HTERT RPE-1 (cell line): ENCODE measurements around the gene LDAH.
"Not testable (repeated sequence)": the region's sequence is repeated elsewhere in the genome, so short reads cannot be mapped to it uniquely, and the experiment has no call there.

Source experiments
- in situ Hi-C: fragments of 300-500 bp; cut with MboI; formaldehyde crosslinking; loops from 4 replicates; pipeline ENCODE4 v1.14.3; 2020; ENCODE audit warnings: low sequenced_read_pairs

The LDAH gene

GRCh38 chr2:20822535-20823490, at the start of gene LDAH:
LDAH (minus strand) TSS chr2:20823101; CDS start chr2:20801463, 21,638 bp downstream.
- in situ Hi-C loops: no loop called here

- in situ Hi-C loops: no loop called here
These were observed 45.5 kb upstream of the LDAH start for GRCh38 chr2:20868377-20868776.

DNA sequence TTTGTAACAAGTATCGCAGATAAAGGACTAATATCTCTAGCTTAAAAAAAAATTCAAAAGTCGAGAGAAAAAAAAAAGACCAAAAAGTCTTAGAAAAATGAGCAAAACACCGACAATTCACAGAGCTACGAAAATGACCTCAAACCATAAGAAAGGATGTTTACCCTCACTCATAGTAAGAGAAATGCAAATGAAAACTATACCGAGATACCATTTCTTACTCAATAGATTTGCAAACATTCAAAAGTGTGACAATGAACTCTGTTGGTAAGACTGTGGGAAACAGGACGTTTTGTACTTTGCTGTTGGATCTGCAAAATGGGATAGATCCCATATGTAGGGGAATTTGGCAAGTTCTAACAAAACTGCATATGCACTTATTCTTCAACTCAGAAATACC, 39.9 kb upstream of the LDAH start:
- in situ Hi-C loops: no loop called here

GRCh38 chr2:20855456-20855855, 32.6 kb upstream of the LDAH start:
- in situ Hi-C loops: no loop called here

DNA sequence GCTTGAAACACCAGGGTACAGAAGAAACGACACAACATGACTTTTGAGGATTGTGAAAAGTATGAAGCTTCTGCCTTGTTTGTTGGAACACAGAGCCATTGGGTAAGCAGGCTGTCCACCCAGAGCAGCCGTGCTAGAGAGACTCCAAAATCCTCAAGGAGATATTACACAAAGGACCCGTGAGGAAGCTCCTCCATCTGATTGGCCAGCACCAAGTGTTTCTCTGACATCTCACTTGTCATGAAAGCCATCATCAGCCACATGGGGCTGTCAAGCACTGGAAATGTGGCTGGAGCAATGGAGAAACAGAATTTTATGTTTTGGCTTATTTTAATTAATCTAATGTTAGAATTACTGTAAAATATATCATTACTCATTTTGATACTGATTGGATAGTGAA, 29.8 kb upstream of the LDAH start:
- in situ Hi-C loops: no loop called here

GRCh38 chr2:20852139-20852538, 29.2 kb upstream of the LDAH start:
- in situ Hi-C loops: no loop called here

GRCh38 chr2:20844246-20844645, 21.3 kb upstream of the LDAH start:
- in situ Hi-C loops: no loop called here

DNA sequence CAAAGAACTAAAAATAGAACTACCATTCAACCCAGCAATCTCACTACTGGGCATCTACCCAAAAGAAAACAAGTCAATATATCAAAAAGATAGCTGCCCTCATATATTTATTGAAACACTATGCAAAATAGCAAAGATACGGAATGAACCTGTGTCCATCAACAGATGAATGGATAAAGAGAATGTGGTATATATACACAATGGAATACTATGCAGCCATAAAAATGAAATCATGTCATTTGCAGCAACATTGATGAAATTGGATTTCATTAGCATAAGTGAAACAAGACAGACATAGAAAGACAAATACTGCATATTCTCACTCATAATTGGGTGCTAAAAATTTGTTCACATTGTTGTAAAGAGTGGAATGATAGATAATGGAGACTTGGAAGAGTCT, 16.2 kb upstream of the LDAH start:
- in situ Hi-C loops: no loop called here

- in situ Hi-C loops: no loop called here
These were observed 15.1 kb upstream of the LDAH start for GRCh38 chr2:20838016-20838415.

DNA sequence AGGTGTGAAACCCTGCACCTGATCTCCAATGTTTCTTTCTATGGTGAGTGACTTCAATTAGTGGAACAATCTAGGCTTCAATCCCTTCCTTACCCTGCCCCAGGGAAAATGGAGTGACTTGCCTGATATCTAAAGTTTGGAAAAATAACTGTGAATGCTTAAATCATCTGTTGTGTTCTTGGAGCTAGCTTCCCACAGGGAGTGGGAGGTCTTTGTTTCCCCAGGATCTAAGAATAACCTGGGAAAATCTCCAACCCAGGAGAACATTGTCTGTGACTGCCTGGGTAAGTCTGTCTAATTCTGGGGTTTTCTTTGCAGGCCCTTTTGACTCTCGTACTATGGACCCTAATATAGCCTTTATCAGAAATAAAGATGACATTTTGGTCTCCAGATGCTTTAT, 13.6 kb upstream of the LDAH start:
- in situ Hi-C loops: no loop called here

- in situ Hi-C loops: no loop called here
These were observed 11.4 kb upstream of the LDAH start for GRCh38 chr2:20834331-20834730.

DNA sequence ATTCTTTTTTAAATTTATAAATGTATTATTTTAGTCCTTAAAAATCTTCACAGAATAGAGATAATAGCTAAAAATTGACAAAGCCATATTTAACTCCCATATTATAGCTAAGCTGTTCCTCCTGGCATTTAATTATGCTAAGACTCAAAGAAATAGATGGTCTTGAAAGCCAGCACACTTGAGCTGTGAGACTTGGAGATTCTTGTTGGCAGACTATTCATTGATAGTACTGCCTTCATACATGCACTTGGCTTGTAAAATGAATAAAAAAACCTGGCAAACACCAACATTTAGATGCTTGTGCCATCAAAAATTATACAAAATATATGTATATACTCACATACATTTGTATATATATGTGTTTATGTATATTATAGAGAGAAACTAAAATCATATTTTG, 9.7 kb upstream of the LDAH start:
- in situ Hi-C loops: no loop called here

GRCh38 chr2:20829861-20830260, 7.0 kb upstream of the LDAH start:
- in situ Hi-C loops: no loop called here

- in situ Hi-C loops: no loop called here
These were observed 1.0 kb upstream of the LDAH start for GRCh38 chr2:20823917-20824316.

- in situ Hi-C loops: no loop called here
These were observed 4.1 kb downstream of the LDAH start for GRCh38 chr2:20818820-20819219.

GRCh38 chr2:20815216-20815615, 7.7 kb downstream of the LDAH start:
- in situ Hi-C loops: no loop called here

DNA sequence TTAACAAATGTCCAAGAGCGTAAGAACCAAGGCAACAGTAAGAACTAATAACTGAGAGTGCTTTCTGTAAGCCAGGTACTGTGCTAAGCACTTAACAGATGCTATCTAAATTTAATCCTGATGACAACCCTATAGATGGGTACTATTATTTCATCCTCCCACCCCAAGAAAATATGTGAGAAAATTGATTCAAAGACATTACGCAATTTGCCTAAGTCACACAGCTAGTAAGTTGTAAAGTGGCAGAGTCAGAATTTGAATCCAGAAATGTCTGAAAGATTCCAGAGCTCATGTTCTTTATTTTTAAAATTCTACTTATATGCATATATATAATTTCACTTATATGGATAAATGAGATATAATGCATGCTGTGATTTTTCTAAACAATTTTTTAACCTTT, 10.1 kb downstream of the LDAH start:
- in situ Hi-C loops: no loop called here

GRCh38 chr2:20806286-20806685, 16.6 kb downstream of the LDAH start:
- in situ Hi-C loops: no loop called here

DNA sequence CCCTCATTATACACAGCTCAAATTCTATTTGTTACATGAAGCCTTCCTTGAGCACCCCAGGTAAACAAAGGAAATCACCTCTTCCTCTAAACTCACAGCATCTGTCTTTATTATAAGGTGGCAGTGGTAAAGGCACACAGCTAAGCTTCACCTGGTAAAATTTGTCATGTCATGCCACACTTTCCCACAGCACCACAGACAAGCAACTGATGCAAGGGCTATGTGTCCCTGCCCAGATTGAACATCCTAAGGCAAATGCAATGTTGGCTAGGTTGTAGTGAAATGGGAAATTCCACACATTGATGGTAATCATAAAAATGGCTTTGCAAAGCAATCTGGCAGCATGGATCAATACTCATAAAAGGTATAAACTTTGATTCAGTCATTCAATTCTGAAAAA, 18.9 kb downstream of the LDAH start:
- in situ Hi-C loops: no loop called here

- in situ Hi-C loops: no loop called here
These were observed 19.6 kb downstream of the LDAH start for GRCh38 chr2:20803226-20803682.

GRCh38 chr2:20797096-20797495, 25.8 kb downstream of the LDAH start:
- in situ Hi-C loops: no loop called here

- in situ Hi-C loops: no loop called here
These were observed 26.5 kb downstream of the LDAH start for GRCh38 chr2:20796374-20796791.

GRCh38 chr2:20793944-20794343, 29.0 kb downstream of the LDAH start:
- in situ Hi-C loops: not testable (repeated sequence)
